K562 (cell line): ENCODE measurements around the gene RAI1. TPM values are rescaled to one million over a fixed set of nuclear protein-coding genes. Genes with fewer than 3 reads are reported as not detected.

Experiments used
- ADNP ChIP-seq: fragments of 200-800 bp; sonication (Bioruptor generic); IDR thresholded peaks from 2 replicates; pipeline ENCODE4 v1.6.1; 2016; ENCODE audit warnings: missing genetic modification characterization, missing compliant biosample characterization
- ETV1 ChIP-seq: fragments of 450-650 bp; conservative IDR thresholded peaks from 2 replicates; pipeline ENCODE4 v1.6.1; 2016; ENCODE audit warnings: missing genetic modification characterization, control low read depth, low read depth, missing compliant biosample characterization
- FUS ChIP-seq: fragments of 200-400 bp; formaldehyde crosslinking; optimal IDR thresholded peaks from 2 replicates; pipeline ENCODE3; 2017; ENCODE audit warnings: low read depth, low read length
- GABPA ChIP-seq: fragments of 200-800 bp; sonication (Bioruptor generic); conservative IDR thresholded peaks from 2 replicates; pipeline ENCODE4 v1.6.1; 2016; ENCODE audit warnings: low read depth, missing genetic modification characterization, missing compliant biosample characterization
- GATAD2A ChIP-seq: fragments of 450-650 bp; IDR thresholded peaks from 2 replicates; pipeline ENCODE4 v1.6.1; 2017
- MEF2A ChIP-seq: IDR thresholded peaks from 2 replicates; pipeline ENCODE4 v1.6.1; 2011; ENCODE audit warnings: low read depth, mild to moderate bottlenecking, low read length, moderate library complexity; ENCODE audit not compliant: control insufficient read depth
- PTBP1 ChIP-seq: fragments of 200-400 bp; formaldehyde crosslinking; IDR thresholded peaks from 2 replicates; pipeline ENCODE4 v1.6.1; 2017; ENCODE audit warnings: low read depth, low read length
- SETDB1 ChIP-seq: IDR thresholded peaks from one replicate; pipeline ENCODE4 v1.6.1; 2012; ENCODE audit warnings: low read length, control low read depth, inconsistent platforms
- TBL1XR1 ChIP-seq, 2 experiments: IDR thresholded peaks; 2 replicates each; pipeline ENCODE4 v1.6.1; 2012; ENCODE audit warnings: improper control_type of control experiment in 2 of 2, low read length in 2 of 2, mild to moderate bottlenecking in 1 of 2
- TCF7L2 ChIP-seq: fragments of 150-350 bp; IDR thresholded peaks from 2 replicates; pipeline ENCODE4 v1.6.1; 2016; ENCODE audit warnings: low read depth, mild to moderate bottlenecking, low read length, moderate library complexity
- ZFX ChIP-seq: sonication (generic); formaldehyde crosslinking; IDR thresholded peaks from 2 replicates; pipeline ENCODE4 v1.8.0; 2022; ENCODE audit warnings: mild to moderate bottlenecking, missing genetic modification reagents, moderate library complexity
- ZNF12 ChIP-seq: sonication (generic); formaldehyde crosslinking; IDR thresholded peaks from 2 replicates; pipeline ENCODE4 v1.4.0; 2020; ENCODE audit warnings: mild to moderate bottlenecking, missing genetic modification reagents
- polyA plus RNA-seq, 8 experiments: library from polyadenylated mRNA; depleted of rRNA in 4 of 8; stranded (reverse) in 5 of 8; unstranded in 3 of 8; fragments of >200 nt; fragmentation: Nextera tagmentation in 2 of 8; fragmentation: Illumina TruSeq in 1 of 8; extraction: Ambion mirVana in 2 of 8; extraction: Trizol in 1 of 8; gene quantifications; 2 replicates each; pipeline versions ENCODE4 v1.2.1 to v1.2.3, GENCODE V29; 2011 to 2014; ENCODE audit warnings: inconsistent platforms in 1 of 8, missing spikeins in 1 of 8
- total RNA-seq, 7 experiments: library from RNA; depleted of rRNA in 6 of 7; stranded (reverse); fragments of >200 nt in 6 of 7; fragmentation: Illumina TruSeq in 2 of 7; extraction: Trizol in 2 of 7; gene quantifications; 2 replicates each; pipeline versions ENCODE4 v1.2.1 to v1.2.3, GENCODE V29; 2011 to 2021; ENCODE audit warnings: low replicate concordance in 1 of 7
- TF ChIP-seq, protein P1 (sequence below): fragments of 250-450 bp; sonication (Bioruptor Pico); IDR thresholded peaks from 2 replicates; pipeline ENCODE4 v1.5.0; 2021; ENCODE audit warnings: mild to moderate bottlenecking, borderline replicate concordance
- TF ChIP-seq, protein P2 (sequence below), 2 experiments: fragments of 200-800 bp in 1 of 2; sonication (Bioruptor generic) in 1 of 2; sonication (generic) in 1 of 2; formaldehyde crosslinking in 1 of 2; IDR thresholded peaks in 1 of 2; conservative IDR thresholded peaks in 1 of 2; 2 replicates each; pipeline versions ENCODE4 v1.5.0 to v1.6.1; 2016 to 2020; ENCODE audit warnings: missing compliant biosample characterization in 1 of 2, missing genetic modification characterization in 1 of 2, missing genetic modification reagents in 1 of 2
- TF ChIP-seq, protein P3 (sequence below): fragments of 250-450 bp; sonication (Bioruptor Pico); IDR thresholded peaks from 2 replicates; pipeline ENCODE4 v1.5.0; 2020; ENCODE audit warnings: mild to moderate bottlenecking, borderline replicate concordance
- TF ChIP-seq, protein P4 (sequence below): fragments of 250-450 bp; sonication (Bioruptor Pico); IDR thresholded peaks from 2 replicates; pipeline ENCODE4 v1.8.0; 2022; ENCODE audit warnings: inconsistent platforms, mild to moderate bottlenecking, moderate library complexity, borderline replicate concordance
- TF ChIP-seq, protein P5 (sequence below): sonication (generic); formaldehyde crosslinking; IDR thresholded peaks from 2 replicates; pipeline ENCODE4 v1.8.0; 2022; ENCODE audit warnings: mild to moderate bottlenecking, missing genetic modification reagents
- TF ChIP-seq, protein P6 (sequence below): sonication (generic); IDR thresholded peaks from 2 replicates; pipeline ENCODE4 v1.6.1; 2016

RAI1 gene
- total and polyA plus RNA-seq, 9 of the 15 experiments (the other 6 are each of a cell fraction or from before 2014, with no cell fraction given) = 0.68 to 19.9 (median 5.5) TPM

DNA sequence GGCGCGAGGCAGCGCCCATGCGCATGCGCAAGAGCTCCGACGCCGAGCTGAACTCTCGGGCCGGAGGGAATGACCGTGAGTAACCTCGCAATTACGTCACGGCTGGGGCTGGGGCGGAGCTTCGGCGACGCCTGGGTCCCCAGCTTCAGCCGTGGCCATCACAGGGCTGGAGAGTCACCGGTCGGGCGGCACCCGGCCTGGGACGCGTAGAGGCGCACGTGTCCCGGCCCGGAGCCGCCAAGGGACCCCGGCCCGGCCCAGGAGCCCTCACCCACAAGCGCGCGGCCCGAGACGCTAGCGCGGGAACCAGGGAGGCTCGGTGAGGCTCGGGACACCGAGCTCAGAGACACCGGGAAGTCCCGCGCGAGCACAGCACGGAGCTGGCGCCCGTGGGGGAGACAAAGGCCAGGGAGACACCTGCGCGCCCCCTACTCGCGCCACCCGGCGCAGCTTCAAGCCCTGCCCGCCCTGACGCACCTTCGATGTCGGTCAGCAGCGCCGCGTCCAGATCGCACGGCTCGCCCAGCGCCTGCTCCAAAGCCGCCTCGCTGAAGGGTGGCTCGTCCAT lies 155.1 kb downstream of the RAI1 start (continued):
- TF ChIP-seq, protein P1, sequence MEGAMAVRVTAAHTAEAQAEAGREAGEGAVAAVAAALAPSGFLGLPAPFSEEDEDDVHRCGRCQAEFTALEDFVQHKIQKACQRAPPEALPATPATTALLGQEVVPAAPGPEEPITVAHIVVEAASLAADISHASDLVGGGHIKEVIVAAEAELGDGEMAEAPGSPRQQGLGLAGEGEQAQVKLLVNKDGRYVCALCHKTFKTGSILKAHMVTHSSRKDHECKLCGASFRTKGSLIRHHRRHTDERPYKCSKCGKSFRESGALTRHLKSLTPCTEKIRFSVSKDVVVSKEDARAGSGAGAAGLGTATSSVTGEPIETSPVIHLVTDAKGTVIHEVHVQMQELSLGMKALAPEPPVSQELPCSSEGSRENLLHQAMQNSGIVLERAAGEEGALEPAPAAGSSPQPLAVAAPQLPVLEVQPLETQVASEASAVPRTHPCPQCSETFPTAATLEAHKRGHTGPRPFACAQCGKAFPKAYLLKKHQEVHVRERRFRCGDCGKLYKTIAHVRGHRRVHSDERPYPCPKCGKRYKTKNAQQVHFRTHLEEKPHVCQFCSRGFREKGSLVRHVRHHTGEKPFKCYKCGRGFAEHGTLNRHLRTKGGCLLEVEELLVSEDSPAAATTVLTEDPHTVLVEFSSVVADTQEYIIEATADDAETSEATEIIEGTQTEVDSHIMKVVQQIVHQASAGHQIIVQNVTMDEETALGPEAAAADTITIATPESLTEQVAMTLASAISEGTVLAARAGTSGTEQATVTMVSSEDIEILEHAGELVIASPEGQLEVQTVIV (CRISPR knock-in tag) = no peak
- TF ChIP-seq, protein P2, sequence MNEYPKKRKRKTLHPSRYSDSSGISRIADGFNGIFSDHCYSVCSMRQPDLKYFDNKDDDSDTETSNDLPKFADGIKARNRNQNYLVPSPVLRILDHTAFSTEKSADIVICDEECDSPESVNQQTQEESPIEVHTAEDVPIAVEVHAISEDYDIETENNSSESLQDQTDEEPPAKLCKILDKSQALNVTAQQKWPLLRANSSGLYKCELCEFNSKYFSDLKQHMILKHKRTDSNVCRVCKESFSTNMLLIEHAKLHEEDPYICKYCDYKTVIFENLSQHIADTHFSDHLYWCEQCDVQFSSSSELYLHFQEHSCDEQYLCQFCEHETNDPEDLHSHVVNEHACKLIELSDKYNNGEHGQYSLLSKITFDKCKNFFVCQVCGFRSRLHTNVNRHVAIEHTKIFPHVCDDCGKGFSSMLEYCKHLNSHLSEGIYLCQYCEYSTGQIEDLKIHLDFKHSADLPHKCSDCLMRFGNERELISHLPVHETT (CRISPR knock-in tag; conservative IDR thresholded peaks at IDR 0.05 in 1 of 2, IDR thresholded peaks at IDR 0.05 in 1 of 2) = no peak
- no peak for TF ChIP-seq ETV1 (tag)
- no peak for TF ChIP-seq SETDB1
- TF ChIP-seq GABPA (tag) = no peak
- peak; percentile 88 for TF ChIP-seq ZFX (CRISPR knock-in tag)
- no peak for TF ChIP-seq GATAD2A
- no peak for TF ChIP-seq TCF7L2
- TF ChIP-seq, protein P3, sequence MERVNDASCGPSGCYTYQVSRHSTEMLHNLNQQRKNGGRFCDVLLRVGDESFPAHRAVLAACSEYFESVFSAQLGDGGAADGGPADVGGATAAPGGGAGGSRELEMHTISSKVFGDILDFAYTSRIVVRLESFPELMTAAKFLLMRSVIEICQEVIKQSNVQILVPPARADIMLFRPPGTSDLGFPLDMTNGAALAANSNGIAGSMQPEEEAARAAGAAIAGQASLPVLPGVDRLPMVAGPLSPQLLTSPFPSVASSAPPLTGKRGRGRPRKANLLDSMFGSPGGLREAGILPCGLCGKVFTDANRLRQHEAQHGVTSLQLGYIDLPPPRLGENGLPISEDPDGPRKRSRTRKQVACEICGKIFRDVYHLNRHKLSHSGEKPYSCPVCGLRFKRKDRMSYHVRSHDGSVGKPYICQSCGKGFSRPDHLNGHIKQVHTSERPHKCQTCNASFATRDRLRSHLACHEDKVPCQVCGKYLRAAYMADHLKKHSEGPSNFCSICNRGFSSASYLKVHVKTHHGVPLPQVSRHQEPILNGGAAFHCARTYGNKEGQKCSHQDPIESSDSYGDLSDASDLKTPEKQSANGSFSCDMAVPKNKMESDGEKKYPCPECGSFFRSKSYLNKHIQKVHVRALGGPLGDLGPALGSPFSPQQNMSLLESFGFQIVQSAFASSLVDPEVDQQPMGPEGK (CRISPR knock-in tag) = no peak
- no peak for TF ChIP-seq MEF2A
- TF ChIP-seq PTBP1 = no peak
- peak in 1 of 2 experiments; percentile 45; a peak in 1 of 4 replicates for TF ChIP-seq TBL1XR1 (IDR thresholded peaks at IDR 0.05; ENCODE audit: low read length in 2 of 2)
- TF ChIP-seq, protein P4, sequence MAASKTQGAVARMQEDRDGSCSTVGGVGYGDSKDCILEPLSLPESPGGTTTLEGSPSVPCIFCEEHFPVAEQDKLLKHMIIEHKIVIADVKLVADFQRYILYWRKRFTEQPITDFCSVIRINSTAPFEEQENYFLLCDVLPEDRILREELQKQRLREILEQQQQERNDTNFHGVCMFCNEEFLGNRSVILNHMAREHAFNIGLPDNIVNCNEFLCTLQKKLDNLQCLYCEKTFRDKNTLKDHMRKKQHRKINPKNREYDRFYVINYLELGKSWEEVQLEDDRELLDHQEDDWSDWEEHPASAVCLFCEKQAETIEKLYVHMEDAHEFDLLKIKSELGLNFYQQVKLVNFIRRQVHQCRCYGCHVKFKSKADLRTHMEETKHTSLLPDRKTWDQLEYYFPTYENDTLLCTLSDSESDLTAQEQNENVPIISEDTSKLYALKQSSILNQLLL (CRISPR knock-in tag) = no peak
- TF ChIP-seq ADNP (tag) = no peak
- TF ChIP-seq ZNF12 (CRISPR knock-in tag) = no peak
- TF ChIP-seq, protein P5, sequence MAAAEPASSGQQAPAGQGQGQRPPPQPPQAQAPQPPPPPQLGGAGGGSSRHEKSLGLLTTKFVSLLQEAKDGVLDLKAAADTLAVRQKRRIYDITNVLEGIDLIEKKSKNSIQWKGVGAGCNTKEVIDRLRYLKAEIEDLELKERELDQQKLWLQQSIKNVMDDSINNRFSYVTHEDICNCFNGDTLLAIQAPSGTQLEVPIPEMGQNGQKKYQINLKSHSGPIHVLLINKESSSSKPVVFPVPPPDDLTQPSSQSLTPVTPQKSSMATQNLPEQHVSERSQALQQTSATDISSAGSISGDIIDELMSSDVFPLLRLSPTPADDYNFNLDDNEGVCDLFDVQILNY (CRISPR knock-in tag) = no peak
- no peak for TF ChIP-seq FUS
- TF ChIP-seq, protein P6, sequence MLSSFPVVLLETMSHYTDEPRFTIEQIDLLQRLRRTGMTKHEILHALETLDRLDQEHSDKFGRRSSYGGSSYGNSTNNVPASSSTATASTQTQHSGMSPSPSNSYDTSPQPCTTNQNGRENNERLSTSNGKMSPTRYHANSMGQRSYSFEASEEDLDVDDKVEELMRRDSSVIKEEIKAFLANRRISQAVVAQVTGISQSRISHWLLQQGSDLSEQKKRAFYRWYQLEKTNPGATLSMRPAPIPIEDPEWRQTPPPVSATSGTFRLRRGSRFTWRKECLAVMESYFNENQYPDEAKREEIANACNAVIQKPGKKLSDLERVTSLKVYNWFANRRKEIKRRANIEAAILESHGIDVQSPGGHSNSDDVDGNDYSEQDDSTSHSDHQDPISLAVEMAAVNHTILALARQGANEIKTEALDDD = no peak
